PC-9 (cell line): ENCODE data around the gene AFF2.

Experiments
- CTCF ChIP-seq: fragments of 200-600 bp; sonication (generic); conservative IDR thresholded peaks from 2 replicates; pipeline ENCODE4 v1.6.1; 2017; ENCODE audit warnings: mixed run types, antibody characterized with exemption, mild to moderate bottlenecking, moderate library complexity
- EZH2 ChIP-seq: fragments of 200-600 bp; sonication (generic); IDR thresholded peaks from 2 replicates; pipeline ENCODE4 v1.8.0; 2017; ENCODE audit warnings: antibody characterized with exemption, low read depth

- no peak for TF ChIP-seq CTCF
- no peak for TF ChIP-seq EZH2
Measured at GRCh38 chrX:148536961-148537360, 36.5 kb downstream of the AFF2 start.
